Activated T-cell treated with anti-CD3 and anti-CD28 coated beads for 1 hour (primary cell): ENCODE measurements around the gene ATP5F1A.

Experiments
- DNase-seq: peaks from one replicate; pipeline ENCODE4 v3.0.0-alpha.2; 2020; ENCODE audit warnings: low read depth

Gene ATP5F1A

DNA sequence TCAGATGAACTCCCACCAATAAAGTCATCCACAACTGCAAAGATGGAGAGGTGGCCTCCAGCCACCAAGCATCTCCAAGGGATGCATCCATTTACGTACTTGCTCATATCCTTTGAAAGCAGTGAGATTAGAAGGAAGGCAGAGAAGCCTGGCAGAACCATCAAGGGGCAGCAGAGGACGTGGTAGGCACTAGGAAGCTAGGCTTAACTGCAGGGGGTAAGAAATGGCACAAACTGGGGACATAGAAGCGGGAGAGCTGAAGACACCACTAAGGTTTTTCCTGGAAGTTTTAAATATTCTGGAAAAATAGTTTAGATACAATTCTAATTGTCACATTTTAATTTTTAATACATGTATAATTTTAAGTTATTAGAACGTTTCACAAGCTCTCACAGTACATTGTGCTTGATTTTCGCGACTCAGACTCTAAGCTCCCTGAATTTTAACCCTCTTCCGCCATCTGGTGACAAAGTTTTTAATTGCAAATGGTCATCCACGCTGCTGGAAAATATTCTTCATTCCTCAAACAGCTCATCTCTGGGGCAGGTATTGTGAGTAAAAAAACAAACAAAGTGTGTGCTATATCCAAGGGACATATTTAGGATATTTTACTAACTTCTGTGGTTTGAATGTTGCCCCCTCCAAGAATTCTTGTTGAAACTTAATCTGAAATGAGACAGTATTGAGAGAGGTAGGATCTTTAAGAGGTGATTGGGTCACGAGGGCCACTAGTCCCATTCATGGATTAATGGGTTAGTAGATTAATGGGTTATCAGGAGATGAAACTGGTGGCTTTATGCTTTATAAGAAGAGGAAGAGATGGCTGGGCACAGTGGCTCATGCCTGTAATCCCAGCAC lies 24.4 kb downstream of the ATP5F1A start:
- DNase-seq = peak; percentile 22

DNA sequence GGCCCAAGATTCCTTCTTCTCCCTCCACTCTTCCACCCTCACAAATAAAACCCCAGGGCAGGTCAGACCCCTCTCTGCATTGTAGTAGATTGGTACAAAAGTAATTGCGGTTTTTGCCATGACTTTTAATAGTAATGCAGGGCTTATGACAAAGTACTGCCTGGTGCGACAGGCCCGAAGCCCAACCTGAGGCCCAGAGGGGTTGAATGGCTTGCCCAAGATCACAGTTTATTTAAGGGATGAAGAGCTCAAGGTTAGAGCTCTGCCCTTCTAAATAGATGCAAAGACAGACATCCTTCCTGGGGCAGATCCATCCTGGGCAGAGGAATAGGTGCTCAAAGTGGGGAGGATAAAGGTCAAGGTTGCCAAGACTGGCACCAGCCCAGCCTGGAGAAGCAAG lies 25.1 kb downstream of the ATP5F1A start:
- DNase-seq = no peak

DNA sequence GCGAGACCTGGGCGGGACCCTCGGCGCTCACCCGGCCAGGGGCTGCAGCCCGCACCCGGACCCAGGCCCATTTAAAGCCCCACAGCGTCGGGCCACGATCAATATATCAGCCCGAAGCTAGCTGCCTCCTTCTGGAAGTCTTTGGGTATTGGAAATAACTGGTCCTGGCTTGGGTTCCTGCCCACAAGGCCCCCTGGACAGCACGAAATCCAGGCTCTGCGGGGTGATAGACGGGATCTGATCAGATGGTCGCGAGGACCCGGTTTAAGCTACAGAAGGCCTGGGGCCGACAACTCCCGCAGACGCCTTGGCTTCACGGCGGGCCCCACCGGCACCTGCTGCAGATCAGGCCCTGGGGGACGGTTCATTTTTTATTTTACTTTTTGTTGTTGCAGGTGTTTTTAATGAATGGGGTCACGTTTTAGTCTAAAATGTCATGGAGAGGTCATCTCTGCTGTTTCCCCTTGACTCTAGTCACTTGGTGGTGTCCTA lies 25.7 kb downstream of the ATP5F1A start:
- no peak for DNase-seq

DNA sequence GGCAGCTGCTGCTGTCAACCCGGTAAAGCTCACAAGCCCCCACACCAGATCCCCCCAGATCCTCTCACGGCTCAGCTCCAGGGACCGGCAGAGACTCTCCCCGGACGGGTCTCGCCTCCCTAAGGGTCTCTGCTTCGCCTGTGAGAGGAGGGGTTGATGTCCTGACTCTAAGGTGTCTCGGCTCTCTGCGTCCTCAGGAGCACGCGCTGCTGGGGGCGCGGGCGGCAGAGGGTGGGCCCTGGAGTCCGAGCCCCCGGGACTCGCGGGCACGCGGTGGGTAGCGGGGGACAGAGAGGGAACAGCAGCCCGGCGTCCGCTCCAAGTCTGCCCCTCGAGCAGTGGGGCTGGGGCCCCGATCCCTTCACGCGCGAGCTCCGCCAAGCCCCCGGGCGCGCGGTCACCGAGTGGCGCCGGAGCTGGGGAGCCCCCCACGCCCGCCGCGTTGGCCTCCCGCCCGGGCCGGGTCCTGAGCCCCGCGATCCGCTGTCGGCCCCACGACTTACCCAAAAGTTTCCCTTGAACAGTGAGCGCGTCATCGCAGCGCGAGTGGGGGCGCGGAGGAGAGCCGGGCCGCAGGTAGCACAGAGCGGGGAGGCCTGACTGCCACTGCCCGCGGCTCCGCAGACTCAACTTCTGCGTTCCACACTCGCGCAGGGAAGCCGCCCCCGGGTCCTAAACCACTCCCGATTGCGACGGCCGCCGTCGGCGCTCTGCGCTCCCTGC lies 26.3 kb downstream of the ATP5F1A start, which contains the start of gene PSTPIP2:
Gene PSTPIP2, minus strand, starts transcription at position 608 of the 723 bp plus-strand sequence. Its CDS starts 72 bp downstream, at position 536.
- peak; percentile 58 for DNase-seq

DNA sequence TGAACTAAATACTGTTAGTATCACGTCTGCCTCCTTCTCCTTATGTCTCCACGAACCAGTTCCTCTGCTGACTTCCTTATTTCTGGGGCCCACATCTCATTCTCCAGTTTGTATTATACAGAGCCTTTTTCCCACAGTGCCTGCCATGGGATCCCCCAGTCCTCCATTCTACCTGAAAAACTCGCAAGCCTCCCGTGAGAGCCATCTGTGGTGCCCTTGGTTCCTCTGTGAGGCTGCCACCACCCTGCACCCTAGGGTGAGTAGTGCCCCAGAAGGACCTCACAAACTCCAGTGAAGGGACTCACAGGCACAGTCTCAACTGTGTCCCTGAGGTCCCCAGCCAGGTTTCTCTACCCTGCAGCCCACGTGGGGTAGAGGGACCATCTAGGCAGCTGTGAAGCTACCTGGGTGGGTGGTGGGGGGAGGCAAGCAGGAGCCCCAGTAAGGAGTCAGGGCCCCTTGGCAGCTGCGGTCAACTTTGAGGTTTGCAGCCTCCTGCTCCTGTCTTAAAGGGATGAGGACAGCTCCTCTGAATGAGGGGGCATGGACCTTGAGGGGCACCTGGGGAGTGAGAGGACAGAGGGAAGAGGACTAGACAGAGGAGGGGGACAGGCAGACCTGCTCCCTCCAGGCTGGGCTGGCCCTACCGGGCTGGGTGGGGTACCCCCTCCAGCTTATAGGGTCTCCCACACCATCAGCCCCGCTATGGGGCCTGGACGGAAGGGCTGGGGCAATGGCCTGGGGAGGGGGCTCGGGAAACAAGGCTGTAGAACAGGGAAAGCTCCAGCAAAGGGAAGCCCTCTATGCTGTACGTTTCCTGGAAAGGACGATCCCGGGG lies 27.1 kb downstream of the ATP5F1A start:
- DNase-seq = no peak

DNA sequence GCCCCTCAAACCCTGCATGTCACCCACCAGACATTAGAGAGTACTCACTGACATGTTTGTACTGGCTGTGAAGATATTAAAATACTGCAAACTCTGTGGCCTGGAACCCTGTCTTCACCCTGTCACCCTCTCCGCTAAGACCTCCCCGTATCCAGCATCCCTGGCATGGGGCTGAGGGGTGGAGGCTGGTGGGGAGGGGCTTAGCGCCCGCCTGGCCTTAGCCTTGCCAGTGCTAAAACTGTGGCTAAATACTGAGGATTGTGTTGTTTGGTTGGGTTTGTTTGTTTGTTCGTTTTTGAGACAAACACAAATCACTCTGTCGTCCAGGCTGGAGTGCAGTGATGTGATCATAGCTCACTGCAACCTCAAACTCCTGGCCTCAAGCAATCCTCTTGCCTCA lies 27.9 kb downstream of the ATP5F1A start:
- no peak for DNase-seq

DNA sequence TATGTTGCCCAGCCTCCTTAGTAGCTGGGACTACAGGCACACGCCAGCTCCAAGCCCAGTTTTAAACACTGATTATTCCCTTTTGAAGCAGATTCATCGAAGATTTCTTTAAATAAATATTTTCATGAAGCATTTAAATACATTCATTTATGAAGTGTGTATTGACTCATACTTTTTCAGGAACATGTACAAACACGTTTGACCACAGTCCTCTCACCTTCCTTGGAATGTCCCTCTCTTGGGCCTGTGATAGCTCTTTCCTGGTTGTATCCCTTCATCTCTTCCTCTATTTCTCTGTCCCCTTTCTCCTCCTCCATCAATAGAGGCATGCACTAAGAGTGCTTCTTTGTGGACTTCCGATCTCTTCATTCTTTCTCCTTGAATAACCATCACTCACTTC lies 28.6 kb downstream of the ATP5F1A start:
- no peak for DNase-seq

DNA sequence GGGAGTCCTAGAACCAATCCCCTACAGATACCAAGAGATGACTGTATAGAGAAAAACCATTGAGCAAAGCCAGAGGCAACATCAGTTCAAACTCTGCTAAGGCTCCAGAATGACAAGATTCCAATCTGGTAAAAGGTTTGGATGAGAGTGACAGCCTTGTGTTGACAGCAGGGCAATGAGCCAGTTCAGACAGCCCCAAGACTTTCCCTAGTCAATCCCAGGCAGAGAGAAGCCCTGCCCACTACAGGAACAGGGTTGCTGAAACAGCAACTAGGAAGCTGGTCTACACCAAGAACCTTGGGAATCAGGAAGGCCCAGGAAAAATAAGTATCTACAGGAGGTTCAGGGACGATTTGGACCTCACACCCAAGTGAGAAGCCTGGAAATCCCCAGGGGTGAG lies 29.3 kb downstream of the ATP5F1A start:
- DNase-seq = no peak

DNA sequence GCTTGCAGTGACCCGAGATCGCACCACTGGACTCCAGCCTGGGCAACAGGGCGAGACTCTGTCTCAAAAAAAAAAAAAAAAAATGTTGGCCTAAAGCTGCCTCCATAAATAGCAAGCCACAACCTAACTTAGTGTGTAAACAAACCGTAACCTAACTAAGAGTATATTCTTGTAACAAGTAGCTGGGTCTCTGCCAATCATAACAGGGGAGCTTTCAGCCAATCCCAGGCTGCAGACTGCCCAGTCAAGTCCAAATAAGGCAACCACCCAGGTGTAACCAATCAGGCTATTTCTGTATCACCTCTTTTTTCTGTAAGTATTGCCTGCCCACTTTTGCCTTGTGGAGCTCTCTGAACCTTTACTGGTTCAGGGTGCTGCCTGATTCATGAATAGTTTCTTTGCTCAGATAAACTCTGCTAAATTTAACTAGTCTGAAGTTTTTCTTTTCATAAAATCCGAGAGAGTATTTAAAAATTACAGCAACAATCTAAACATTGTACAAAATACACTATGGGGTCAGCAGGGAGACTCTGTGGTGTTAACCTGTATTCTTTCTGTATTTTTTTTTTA lies 30.6 kb downstream of the ATP5F1A start:
- DNase-seq = no peak

DNA sequence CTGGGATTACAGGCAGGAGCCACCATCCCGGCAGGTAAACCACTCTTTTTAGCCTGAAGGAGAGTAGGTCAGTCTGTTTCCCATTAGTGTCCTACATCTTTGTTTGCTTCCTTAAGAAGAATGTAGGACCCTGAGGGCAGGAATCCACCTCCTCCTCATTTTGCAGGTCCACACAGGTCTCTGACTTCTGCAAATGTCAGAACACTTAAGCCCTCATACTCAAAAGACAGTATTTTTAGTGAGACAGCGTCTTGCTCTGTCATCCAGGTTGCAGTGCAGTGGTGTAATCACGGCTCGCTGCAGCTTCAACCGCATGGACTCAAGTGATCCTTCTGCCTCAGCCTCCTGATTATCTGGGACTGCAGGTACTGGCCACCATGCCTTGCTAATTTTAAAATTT lies 35.3 kb downstream of the ATP5F1A start:
- DNase-seq = no peak

DNA sequence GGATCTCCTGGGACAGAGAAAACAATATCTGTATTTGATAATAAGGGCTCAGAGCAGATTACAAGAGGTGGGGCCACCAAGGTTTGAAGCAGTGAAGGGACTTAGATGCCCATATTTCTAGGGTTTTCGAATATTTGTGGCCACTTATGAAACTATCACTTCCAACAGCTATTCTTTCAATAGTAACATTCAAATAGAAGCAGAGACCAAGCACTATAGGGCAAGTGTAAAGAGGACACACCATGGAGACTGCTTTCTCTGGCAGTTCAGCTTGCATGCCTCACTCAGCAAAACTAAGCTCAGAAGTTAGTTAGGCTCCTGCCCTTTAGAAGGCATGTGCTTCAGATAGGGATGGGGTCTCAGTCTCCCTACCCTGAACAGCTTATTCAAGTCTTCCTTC lies 36.3 kb downstream of the ATP5F1A start:
- DNase-seq = no peak

DNA sequence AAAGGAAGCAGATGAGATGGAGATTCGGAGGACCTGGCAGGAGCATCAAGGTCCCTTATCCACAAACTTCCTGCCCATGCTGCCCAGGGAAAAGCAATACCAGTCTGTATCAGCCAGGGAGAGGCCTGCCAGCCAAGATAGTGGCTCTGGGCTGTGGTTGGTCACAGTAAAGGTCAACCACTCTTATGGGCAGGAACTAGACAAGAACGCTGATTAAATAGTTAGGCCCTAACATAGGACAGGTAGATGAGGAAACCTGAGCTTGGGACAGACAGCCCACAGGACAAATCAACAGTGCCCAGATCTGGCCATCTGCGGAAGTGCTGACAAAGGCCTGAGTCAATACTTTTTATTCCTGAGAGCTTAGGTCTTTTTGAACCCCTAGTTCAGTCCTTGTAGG lies 36.7 kb downstream of the ATP5F1A start:
- no peak for DNase-seq

DNA sequence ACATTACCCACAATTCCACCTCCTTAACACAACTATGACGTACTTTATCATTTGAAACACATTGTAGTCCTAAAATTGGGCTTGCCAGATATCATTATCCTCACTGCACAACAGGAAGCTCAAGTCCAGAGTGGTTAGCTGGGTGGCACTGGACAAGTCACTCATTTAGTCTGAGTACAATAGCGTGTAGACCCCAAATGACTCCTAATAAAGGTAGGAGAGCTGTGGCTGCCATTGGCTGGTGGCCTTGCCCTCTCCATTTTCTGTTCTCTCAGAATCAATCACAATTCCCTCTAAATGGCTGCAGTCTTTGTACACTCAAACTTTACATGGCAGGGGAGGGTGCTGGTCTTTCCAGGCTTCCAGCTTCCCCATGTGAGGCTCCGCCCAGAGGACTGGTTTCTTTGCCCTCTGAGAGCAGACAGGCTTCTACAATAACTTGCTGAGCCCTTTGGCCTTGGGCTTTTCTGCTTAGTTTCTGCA lies 37.7 kb downstream of the ATP5F1A start:
- no peak for DNase-seq

DNA sequence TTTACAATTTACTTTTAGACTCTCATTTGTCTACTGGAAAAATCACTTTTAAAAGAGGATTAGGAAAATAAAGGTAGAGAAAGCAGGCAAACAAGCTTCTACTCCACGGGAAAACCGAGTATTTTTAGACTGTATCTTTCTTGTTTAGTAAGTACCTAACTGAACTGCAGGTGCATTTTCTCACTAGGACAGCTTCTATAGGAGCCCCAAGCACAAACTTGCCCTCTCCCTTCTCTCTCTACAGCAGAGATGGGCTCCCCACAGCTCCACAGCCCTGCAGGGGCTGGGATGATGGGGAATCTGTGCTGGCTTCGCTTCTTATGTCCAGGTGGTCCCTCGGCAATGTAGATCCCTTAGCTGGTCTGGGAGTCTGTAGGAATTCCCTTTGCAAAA lies 42.3 kb downstream of the ATP5F1A start:
- no peak for DNase-seq

DNA sequence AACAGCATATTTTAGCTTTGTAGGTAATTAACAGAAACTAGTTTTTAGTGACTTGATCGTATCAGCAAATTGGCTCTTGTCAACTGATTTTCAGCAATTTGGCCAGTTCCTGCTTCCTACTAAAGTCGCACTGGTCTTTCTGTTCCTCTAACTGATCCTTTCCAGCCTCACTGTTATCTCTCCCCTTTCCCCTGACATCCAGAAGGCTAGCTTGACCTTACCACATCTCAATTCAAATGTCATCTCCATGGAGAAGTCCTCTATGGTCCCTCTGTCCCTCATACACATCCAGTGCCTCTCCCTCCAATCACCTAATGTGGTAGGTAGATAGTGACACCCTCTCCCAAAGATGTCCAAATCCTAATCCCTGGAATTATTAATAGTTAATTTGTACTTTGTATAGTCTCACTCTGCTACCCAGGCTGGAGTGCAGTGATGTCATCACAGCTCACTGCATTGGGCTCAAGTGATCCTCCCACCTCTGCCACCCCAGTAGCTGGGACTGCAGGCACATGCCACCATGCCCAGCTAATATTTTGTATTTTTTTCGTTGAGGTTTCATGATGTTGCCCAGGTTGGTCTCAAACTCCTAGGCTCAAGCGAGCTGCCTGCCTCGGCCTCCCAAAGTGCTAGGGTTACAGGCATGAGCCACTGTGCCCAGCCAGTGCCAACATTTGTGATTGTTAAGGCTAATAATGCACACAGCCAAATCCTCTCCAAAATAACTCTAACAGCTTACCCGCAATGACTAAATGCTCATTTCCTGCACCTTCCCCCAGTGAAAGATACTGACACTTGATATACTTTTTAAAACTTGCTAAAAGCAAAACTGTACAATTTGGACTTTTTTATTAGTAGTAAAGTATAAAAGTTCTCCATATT lies 42.9 kb downstream of the ATP5F1A start:
- DNase-seq = no peak

DNA sequence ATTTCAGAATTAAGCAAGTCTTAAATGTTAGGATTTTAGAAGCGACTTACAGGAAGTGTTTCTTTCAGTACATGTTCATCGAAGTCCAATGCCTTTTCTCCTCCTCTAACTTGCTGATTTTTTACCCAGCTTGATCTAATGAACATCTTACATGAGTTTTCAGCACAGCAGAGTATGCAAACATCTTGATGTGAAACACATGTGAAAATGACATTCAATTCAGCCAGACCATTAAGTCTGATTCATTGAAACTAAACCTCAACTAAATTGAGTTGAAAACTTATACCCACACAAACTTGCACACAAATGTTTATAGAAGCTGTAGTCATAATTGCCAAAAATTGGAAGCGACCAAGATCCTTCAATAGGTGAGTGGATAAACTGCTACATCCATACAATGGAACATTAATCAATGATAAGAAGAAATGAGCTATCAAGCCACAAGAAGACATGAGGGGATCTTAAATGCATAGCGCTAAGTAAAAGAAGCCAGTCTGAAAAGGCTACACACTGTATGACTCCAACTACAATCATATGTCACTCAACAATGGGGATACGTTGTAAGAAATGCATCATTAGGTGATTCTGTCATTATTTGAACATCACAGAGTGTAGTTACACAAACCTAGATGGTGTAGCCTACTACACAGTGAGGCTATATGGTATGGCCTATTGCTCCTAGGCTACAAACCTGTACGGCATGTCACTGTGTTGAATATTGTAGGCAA lies 44.6 kb downstream of the ATP5F1A start:
- DNase-seq = no peak

DNA sequence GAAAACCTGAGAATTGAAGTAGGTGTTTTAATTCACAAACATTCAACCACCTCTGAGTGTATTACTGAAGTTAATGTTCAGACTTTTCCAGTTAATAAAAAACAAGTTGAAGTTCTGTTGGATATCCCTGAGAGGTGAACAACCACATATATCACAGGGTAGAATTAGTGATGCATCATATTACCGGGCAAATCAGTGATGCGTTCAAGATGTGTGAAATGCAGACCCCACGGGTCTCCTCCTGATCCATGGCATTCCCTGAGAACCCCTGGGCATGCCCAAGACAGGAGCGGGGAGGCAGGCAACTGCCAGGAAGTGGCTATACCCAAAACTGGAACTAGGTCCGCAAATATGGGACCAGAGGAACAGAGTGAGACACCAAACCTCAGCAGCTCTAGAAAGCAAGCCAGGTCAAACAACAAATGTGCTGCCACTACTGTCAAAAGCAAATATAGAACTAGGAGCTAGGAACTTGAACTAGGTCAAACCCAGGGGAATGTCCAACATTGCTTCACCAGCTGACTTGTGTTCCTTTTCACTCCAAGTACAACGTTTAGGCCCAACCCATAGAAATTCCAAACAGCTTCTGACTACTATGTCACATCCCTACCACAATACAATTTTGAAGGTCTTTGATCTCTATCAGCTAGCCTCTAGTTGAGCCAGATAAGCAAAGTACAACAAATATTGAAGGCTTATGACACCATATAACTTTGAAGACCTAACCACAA lies 46.2 kb downstream of the ATP5F1A start:
- no peak for DNase-seq

DNA sequence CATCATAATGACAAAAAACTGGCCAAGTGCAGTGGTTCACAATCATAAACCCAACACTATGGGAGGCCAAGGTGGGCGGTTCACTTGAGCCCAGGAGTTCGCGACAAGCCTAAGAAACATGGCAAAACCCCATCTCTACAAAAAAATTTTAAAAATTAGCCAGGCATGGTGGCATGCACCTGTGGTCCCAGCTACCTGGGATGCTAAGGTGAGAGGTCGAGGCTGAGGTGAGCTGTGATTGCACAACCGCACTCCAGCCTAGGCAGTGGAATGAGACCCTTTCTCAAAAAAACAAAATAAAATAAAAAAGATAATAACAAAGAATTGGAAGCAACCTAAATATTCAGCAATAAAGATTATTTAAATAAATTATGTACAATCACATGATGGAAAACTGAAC lies 47.8 kb downstream of the ATP5F1A start:
- no peak for DNase-seq

DNA sequence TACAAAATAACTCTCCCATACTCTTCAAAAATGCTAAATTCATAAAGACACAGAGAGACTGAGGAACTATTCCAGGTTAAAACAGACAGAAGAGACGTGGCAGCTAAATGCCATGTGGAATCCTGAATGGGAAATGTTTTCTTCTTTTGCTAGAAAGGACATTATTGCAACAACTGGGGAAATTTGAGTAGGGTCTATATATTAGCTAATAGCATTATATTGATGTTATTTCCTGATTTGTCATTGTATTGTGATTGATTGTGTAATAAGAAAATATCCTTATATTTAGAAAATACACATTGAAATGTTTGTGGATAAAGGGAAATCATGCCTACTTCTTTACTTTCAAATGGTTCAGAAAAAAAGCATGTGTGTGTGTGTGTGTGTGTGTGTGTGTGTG lies 49.5 kb downstream of the ATP5F1A start:
- no peak for DNase-seq
